Activated T-cell treated with anti-CD3 and anti-CD28 coated beads, Interleukin-2, amount 50 U/mL, for 4 hours (primary cell): ENCODE data around the gene BMERB1. TPM values are rescaled to one million over a fixed set of nuclear protein-coding genes. Genes with fewer than 3 reads are reported as not detected.
A peak's percentile ranks its signal among the peaks of the same experiment; 100 is the strongest.
"Not testable (repeated sequence)": the region's sequence is repeated elsewhere in the genome, so short reads cannot be mapped to it uniquely, and the experiment has no call there.

Experiments used
- ATAC-seq, 2 donors: fragments of 200-7000 bp; cut with Tn5 transposase; one replicate each; pipeline ENCODE4 v1.10.0; 2021
- DNase-seq: peaks from one replicate; pipeline ENCODE4 v3.0.0-alpha.2; 2020
- H3K27me3 Mint-ChIP-seq: one replicate; pipeline ENCODE4 v1.8.0; 2021; ENCODE audit warnings: low read depth, mixed read lengths
- H3K36me3 Mint-ChIP-seq: one replicate; pipeline ENCODE4 v1.8.0; 2022; ENCODE audit warnings: mixed read lengths; ENCODE audit not compliant: insufficient read depth
- H3K4me1 Mint-ChIP-seq: one replicate; pipeline ENCODE4 v1.8.0; 2021; ENCODE audit warnings: low read depth, mixed read lengths
- H3K4me3 Mint-ChIP-seq: one replicate; pipeline ENCODE4 v1.8.0; 2021; ENCODE audit warnings: mild to moderate bottlenecking, moderate library complexity, mixed read lengths
- H3K9me3 Mint-ChIP-seq: one replicate; pipeline ENCODE4 v1.8.0; 2021; ENCODE audit warnings: mixed read lengths
- total RNA-seq, 3 donors: library from RNA; stranded (reverse); gene quantifications; one replicate each; pipeline ENCODE4 v1.2.1, GENCODE V29; 2021

Gene BMERB1
- total RNA-seq, 3 donors from 2014 or later: 15.4 to 20.8 (median 19.0) TPM

- Mint-ChIP-seq H3K36me3 (no peaks in the 10 kb centered on the region), H3K27me3 (peaks cover 2% of the 10 kb centered on the region), H3K4me3 (no peak overlapping the region), H3K4me1 (no peaks in the 10 kb centered on the region), H3K9me3 (no peaks in the 10 kb centered on the region)
- DNase-seq: no peak
- ATAC-seq: no peak
Observed at GRCh38 chr16:15404792-15405191, 29.6 kb upstream of the BMERB1 start.

GRCh38 chr16:15407756-15408155, 26.6 kb upstream of the BMERB1 start:
- not testable (repeated sequence) for DNase-seq

GRCh38 chr16:15409476-15409875, 24.9 kb upstream of the BMERB1 start:
- not testable (repeated sequence) for DNase-seq, H3K9me3 Mint-ChIP-seq, ATAC-seq, H3K4me3 Mint-ChIP-seq, H3K36me3 Mint-ChIP-seq, H3K4me1 Mint-ChIP-seq, H3K27me3 Mint-ChIP-seq

More at GRCh38 chr16:15407756-15408155, 26.6 kb upstream of the BMERB1 start:
- H3K27me3 Mint-ChIP-seq, H3K36me3 Mint-ChIP-seq, H3K4me3 Mint-ChIP-seq, H3K4me1 Mint-ChIP-seq, ATAC-seq, H3K9me3 Mint-ChIP-seq: not testable (repeated sequence)

GRCh38 chr16:15415511-15415985, 18.8 kb upstream of the BMERB1 start:
- Mint-ChIP-seq H3K4me3 (no peak overlapping the region), H3K4me1 (peaks cover 7% of the 10 kb centered on the region), H3K27me3 (peaks cover 3% of the 10 kb centered on the region), H3K36me3 (no peaks in the 10 kb centered on the region), H3K9me3 (no peaks in the 10 kb centered on the region)
- DNase-seq (no peak), ATAC-seq (no peak)

- Mint-ChIP-seq H3K9me3 (no peaks in the 10 kb centered on the region), H3K4me1 (peaks cover 7% of the 10 kb centered on the region), H3K4me3 (no peak overlapping the region), H3K27me3 (no peaks in the 10 kb centered on the region), H3K36me3 (no peaks in the 10 kb centered on the region)
- DNase-seq (no peak), ATAC-seq (no peak)
Observed at GRCh38 chr16:15417197-15417596, 17.2 kb upstream of the BMERB1 start.

GRCh38 chr16:15418206-15418605, 16.2 kb upstream of the BMERB1 start:
- DNase-seq (no peak), ATAC-seq (no peak)
- Mint-ChIP-seq H3K27me3 (no peaks in the 10 kb centered on the region), H3K4me3 (no peak overlapping the region), H3K9me3 (no peaks in the 10 kb centered on the region), H3K4me1 (peaks cover 7% of the 10 kb centered on the region), H3K36me3 (no peaks in the 10 kb centered on the region)

GRCh38 chr16:15421696-15422095, 12.7 kb upstream of the BMERB1 start:
- H3K27me3 Mint-ChIP-seq: peaks cover 11% of the 10 kb centered on the region
- H3K4me3 Mint-ChIP-seq: not testable (repeated sequence)

GRCh38 chr16:15422222-15422621, 12.2 kb upstream of the BMERB1 start:
- no peaks in the 10 kb centered on the region for H3K4me1 Mint-ChIP-seq
- no peaks in the 10 kb centered on the region for H3K36me3 Mint-ChIP-seq
- no peak overlapping the region for H3K4me3 Mint-ChIP-seq
- H3K9me3 Mint-ChIP-seq: no peaks in the 10 kb centered on the region
- ATAC-seq (no peak), DNase-seq (no peak)
- H3K27me3 Mint-ChIP-seq: peaks cover 11% of the 10 kb centered on the region

More at GRCh38 chr16:15421696-15422095, 12.7 kb upstream of the BMERB1 start:
- not testable (repeated sequence) for H3K9me3 Mint-ChIP-seq, ATAC-seq, DNase-seq, H3K4me1 Mint-ChIP-seq, H3K36me3 Mint-ChIP-seq

- H3K4me1 Mint-ChIP-seq: peaks cover 2% of the 10 kb centered on the region
- H3K27me3 Mint-ChIP-seq: peaks cover 11% of the 10 kb centered on the region
- DNase-seq (no peak), ATAC-seq (no peak)
- no peaks in the 10 kb centered on the region for H3K9me3 Mint-ChIP-seq
- no peaks in the 10 kb centered on the region for H3K36me3 Mint-ChIP-seq
- no peak overlapping the region for H3K4me3 Mint-ChIP-seq
Observed at GRCh38 chr16:15425861-15426260, 8.5 kb upstream of the BMERB1 start.

- no peaks in the 10 kb centered on the region for H3K9me3 Mint-ChIP-seq
- peaks cover 11% of the 10 kb centered on the region for H3K27me3 Mint-ChIP-seq
- no peaks in the 10 kb centered on the region for H3K36me3 Mint-ChIP-seq
- DNase-seq (no peak), ATAC-seq (no peak)
- H3K4me3 Mint-ChIP-seq: no peak overlapping the region
- H3K4me1 Mint-ChIP-seq: peaks cover 2% of the 10 kb centered on the region
Observed at GRCh38 chr16:15426796-15427195, 7.6 kb upstream of the BMERB1 start.

- DNase-seq (peak; percentile 50), ATAC-seq (peak; percentile 56 to 60)
- H3K9me3 Mint-ChIP-seq: no peaks in the 10 kb centered on the region
- H3K4me1 Mint-ChIP-seq: peaks cover 2% of the 10 kb centered on the region
- H3K27me3 Mint-ChIP-seq: peaks cover 11% of the 10 kb centered on the region
- no peak overlapping the region for H3K4me3 Mint-ChIP-seq
- no peaks in the 10 kb centered on the region for H3K36me3 Mint-ChIP-seq
Observed at GRCh38 chr16:15427648-15428239, 6.6 kb upstream of the BMERB1 start.

GRCh38 chr16:15430884-15431283, 3.5 kb upstream of the BMERB1 start:
- not testable (repeated sequence) for ATAC-seq, H3K4me3 Mint-ChIP-seq, DNase-seq, H3K36me3 Mint-ChIP-seq, H3K9me3 Mint-ChIP-seq
- Mint-ChIP-seq H3K4me1 (peaks cover 15% of the 10 kb centered on the region), H3K27me3 (peaks cover 21% of the 10 kb centered on the region)

GRCh38 chr16:15434079-15434424, 336 bp upstream of the BMERB1 start:
- Mint-ChIP-seq H3K27me3 (peaks cover 19% of the 10 kb centered on the region), H3K4me1 (peaks cover 13% of the 10 kb centered on the region), H3K9me3 (no peaks in the 10 kb centered on the region), H3K4me3 (peak overlapping the region; percentile 86), H3K36me3 (no peaks in the 10 kb centered on the region)
- DNase-seq (no peak), ATAC-seq (peak in 1 of 2 donors; percentile 20)

- no peak for DNase-seq
- Mint-ChIP-seq H3K36me3 (no peaks in the 10 kb centered on the region), H3K27me3 (peaks cover 19% of the 10 kb centered on the region), H3K9me3 (no peaks in the 10 kb centered on the region), H3K4me3 (peak overlapping the region; percentile 86), H3K4me1 (peaks cover 13% of the 10 kb centered on the region)
- ATAC-seq: peak in 1 of 2 donors; percentile 7
Observed at GRCh38 chr16:15435216-15435864, 952 bp downstream of the BMERB1 start.

- Mint-ChIP-seq H3K4me1 (peaks cover 10% of the 10 kb centered on the region), H3K36me3 (no peaks in the 10 kb centered on the region), H3K9me3 (no peaks in the 10 kb centered on the region), H3K27me3 (peaks cover 16% of the 10 kb centered on the region), H3K4me3 (no peak overlapping the region)
- ATAC-seq: no peak
- DNase-seq: no peak
Observed at GRCh38 chr16:15439102-15439501, 4.7 kb downstream of the BMERB1 start.
